NCI-H2171 treated with DMSO at 0.1 percent for 48 hours (cell line): Measurements from ENCODE around the gene STK25.
A peak's percentile ranks its signal among the peaks of the same experiment; 100 is the strongest.
"Not testable (repeated sequence)": the region's sequence is repeated elsewhere in the genome, so short reads cannot be mapped to it uniquely, and the experiment has no call there.

Experiments used
- DNase-seq: peaks from one replicate; lab custom pipeline; 2025; lab: John Stamatoyannopoulos, UW

The STK25 gene

DNA sequence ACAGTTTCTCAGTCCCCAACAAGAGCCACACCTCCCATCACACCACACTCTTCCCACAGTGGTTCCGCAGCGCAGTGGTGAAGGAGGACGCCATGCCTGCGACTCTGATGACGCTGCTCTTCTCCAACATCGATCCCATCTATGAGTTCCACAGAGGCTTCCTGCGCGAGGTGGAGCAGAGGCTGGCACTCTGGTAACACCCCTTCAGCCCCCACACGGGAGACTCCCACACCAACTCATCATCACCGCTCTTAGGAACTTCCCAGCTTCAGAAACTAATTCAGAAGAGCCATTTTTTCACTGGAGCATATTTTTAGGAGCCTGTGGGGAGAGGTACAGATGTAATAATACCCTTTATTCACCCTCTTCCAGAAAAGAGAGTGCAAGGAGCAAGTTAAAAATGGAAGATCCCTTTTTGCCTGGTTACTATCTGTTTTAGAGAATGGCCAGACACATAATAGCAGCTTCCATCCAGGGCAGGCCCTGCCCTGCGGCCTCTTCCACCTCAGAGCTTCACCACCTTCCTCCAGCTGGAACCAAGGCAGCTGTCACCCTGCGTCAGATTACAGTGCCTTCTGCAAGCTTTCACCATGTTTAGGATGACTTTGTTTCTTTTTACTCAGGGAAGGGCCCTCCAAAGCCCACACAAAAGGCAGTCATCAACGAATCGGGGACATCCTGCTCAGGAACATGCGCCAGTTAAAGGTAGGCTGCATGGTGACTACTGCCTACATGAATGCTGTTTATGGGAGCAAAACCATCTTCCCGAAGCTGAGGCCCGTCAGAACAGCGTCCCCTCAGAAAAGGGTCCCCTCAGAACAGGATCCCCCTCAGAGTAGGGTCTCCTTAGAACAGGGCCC is 44.9 kb downstream of the STK25 start:
- no peak for DNase-seq

DNA sequence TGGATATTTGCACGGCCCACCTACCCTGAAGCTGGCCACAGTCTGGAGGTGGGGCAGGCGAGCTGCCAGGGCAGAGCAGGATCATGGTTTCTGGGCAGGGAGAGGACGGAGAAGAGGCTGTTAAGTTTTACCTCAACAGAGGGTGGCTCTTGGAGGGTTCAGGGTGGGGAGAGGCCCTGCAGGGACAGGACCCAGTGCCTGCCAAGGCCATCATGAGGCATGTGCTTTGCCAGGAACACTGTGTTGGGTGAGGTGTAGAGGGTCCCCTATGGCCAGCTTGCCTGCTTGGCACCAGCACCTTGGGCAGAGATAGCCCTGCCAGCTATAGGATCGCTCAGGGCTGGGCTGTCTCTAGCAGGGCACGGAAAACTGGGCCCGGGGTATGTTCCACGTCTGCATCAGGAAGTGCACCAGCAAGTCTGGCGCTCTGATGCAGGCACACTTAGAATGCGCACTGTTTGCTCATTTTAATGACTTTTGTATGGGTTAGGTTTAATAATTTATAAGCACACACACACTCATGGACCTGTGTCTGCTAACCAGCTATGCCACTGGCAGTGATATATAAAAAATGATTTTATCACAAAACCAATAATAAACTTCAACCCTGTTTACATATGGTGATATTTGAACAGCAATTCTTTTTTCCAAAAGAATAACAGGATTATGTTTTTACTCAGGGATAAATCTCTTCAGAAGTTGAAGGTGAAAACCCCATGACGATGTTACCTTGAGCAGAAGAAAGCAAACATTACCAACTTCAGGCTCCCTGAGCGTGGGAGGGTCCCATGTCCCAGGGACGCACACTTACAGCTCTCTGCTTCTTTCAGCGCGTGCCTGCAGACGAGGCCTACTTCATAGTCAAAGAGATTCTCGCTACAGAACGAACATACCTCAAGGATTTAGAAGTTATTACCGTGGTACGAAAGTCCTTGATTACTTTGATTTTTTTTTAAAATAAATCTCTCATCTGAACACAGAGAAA is 46.4 kb downstream of the STK25 start:
- no peak for DNase-seq

DNA sequence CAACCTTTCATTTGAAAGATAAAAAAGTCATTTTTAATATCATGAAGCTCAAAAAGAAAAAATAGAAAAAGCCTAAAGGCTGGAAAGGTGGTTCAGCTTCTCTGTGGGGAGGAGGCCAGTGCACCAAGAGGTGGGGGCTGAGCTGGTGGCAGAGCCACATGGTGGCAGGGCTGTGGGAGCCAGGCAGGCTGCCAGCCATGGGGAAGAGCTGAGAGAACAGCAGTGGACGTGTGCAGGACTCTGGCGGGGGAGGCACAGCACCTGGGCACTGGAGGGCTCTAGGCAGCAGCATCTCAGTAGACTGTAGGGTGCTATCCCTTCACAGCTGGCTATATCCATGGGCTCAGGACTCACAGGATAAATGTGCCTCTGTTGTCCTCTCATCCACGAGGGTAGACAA is 47.8 kb downstream of the STK25 start:
- no peak for DNase-seq

DNA sequence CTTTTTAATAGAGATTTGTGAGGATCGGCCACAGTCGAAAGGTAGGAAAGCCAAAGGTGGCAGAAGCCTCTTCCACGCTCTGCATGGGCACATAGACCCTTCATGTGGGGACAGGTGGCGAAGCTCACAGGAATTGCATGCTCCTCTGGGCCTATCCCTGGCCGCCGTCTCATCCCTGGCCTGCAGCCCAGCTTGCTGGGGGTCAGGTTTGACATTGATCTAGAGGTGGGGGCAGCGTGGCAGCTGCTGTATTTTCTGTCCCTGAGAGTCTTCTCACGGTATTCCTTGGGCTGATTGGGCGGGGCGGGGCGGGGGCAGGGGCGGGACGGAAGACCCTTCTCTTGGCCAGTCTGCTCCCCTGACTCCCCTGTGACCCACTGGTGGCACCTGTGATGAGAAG is 48.9 kb downstream of the STK25 start:
- DNase-seq = peak; percentile 33

DNA sequence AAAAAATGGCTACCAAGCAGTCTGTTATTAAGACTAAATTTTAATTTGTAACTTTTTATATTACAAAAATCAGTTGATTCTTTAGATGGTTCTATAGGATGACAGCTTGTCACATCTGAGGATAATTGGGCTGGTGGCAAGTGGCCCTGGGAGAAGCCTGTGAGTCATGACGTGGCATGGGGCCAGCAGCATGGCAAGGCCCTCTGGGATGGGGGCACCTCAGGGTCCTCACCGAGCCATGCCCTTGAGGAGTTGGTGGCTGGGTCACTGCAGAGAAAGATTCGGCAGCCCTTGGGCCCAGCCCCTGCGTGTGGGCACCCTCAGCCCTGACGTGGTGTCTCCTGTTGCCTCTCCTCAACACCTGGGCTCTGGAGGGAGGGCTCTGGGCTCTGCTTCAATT is 49.7 kb downstream of the STK25 start:
- DNase-seq = peak; percentile 6

GRCh38 chr2:241456546-241456945 is 51.8 kb downstream of the STK25 start:
- no peak for DNase-seq

GRCh38 chr2:241454837-241455485 is 53.4 kb downstream of the STK25 start:
- DNase-seq = no peak

- DNase-seq = not testable (repeated sequence)
Observed at GRCh38 chr2:241453919-241454318, 54.5 kb downstream of the STK25 start.

- no peak for DNase-seq
Observed at GRCh38 chr2:241451840-241452506, 56.4 kb downstream of the STK25 start.

DNA sequence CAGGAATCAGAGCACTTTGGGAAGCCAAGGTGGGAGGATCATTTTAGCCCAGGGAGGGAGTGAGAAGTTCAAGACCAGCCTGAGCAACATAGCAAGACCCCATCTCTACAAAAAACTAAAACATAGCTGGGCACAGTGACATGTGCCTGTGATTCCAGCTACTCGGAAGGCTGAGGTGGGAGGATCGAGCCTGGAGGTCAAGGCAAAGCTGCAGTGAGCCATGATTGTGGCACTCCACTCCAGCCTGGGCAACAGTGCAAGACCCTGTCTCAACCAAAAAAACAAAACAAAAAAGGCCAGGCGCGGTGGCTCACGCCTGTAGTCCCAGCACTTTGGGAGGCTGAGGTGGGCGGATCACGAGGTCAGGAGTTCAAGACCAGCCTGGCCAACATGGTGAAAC is 58.3 kb downstream of the STK25 start:
- not testable (repeated sequence) for DNase-seq

GRCh38 chr2:241445426-241445825 is 63.0 kb downstream of the STK25 start:
- no peak for DNase-seq

DNA sequence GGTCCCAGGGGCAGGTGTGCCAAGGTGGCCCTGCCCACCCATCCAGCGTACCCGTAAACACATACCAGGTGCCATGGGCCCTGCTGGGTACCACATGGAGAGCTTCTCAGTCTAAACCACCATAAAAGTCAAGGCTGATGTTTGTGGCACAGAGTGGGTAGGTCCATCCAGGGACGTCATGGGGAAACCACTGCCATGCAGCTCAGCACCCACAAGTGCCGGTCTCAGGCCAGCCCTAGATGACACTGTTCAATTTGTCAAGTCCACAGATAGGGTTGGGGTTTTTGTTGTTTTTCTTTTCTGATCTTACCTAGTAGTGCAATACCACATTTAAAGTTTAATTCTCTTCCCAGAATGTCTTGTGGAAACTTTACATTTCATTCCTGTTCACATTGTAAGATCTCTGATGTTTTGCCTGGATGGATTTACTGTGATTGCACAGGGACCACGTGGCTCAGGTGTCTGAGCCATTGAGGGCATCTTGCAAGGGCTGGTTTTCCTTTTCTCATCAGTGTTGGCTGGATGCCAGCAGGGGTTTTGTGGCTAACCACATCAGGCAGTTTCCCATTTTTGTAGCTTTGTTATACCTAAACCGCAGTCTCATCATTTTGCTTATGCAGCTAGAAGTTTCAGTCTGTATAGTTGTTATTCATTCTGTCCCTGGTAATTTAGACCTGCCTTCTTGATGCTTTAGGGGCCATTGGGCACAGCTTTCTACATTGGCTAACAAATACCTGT is 64.7 kb downstream of the STK25 start:
- no peak for DNase-seq
